ENCODE data around the gene SLC17A2. TPM values are rescaled to one million over a fixed set of nuclear protein-coding genes. Genes with fewer than 3 reads are reported as not detected.
"Not testable (repeated sequence)": the region's sequence is repeated elsewhere in the genome, so short reads cannot be mapped to it uniquely, and the experiment has no call there.

Gene SLC17A2
- total RNA-seq, 6 experiments from 2014 or later, result not detected

DNA sequence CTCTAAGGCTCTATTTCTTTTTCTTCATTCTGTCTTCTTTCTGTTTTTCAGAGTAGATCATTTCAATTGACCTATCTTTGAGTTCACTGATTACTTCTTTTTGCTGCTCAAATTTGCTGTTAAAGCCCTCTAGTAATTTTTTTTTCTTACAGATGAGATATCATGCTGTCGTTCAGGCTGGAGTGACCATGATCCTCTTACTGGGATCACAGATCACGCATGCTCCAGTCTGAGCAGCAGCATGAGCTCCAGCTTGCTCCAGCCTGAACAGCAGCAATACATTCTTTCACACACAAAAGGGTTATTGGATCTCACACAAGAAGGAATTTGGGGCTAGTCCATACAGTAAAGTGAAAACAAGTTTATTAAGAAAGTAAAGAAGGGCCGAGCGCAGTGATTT lies 19.8 kb upstream of the SLC17A2 start:
- H3K4me3 Mint-ChIP-seq, result no peak overlapping the region
- H3K27me3 Mint-ChIP-seq (ENCODE audit: insufficient read depth), result peaks cover 16% of the 10 kb centered on the region
- no peaks in the 10 kb centered on the region for H3K36me3 Mint-ChIP-seq (ENCODE audit: low read depth)
- TF ChIP-seq, protein P1, sequence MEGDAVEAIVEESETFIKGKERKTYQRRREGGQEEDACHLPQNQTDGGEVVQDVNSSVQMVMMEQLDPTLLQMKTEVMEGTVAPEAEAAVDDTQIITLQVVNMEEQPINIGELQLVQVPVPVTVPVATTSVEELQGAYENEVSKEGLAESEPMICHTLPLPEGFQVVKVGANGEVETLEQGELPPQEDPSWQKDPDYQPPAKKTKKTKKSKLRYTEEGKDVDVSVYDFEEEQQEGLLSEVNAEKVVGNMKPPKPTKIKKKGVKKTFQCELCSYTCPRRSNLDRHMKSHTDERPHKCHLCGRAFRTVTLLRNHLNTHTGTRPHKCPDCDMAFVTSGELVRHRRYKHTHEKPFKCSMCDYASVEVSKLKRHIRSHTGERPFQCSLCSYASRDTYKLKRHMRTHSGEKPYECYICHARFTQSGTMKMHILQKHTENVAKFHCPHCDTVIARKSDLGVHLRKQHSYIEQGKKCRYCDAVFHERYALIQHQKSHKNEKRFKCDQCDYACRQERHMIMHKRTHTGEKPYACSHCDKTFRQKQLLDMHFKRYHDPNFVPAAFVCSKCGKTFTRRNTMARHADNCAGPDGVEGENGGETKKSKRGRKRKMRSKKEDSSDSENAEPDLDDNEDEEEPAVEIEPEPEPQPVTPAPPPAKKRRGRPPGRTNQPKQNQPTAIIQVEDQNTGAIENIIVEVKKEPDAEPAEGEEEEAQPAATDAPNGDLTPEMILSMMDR (IDR thresholded peaks at IDR 0.05), result no peak
- DNase-seq, result no peak
- no peaks in the 10 kb centered on the region for H3K9me3 Mint-ChIP-seq
- no peaks in the 10 kb centered on the region; the same call in 1 of the 2 replicates for H3K4me1 Mint-ChIP-seq (ENCODE audit: low read depth)
- no peak overlapping the region for H3K27ac Mint-ChIP-seq

DNA sequence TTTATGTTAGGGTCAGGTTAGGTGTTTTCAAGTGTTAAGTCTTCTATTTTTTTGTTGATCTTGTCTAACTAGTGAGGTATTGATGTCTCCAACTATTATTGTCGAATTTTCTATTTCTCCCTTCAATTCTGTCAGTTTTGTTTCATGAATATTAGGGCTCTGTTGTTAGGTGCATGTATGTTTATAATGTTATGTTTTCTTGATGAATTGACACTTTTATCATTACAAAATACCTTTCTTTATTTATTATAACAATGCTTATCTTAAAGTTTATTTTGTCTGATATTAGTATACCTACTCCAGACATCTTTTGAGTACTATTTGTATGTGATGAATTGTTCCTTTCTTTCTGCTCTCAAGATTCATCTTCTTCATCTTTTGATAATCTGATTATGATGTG lies 19.2 kb upstream of the SLC17A2 start:
- no peak overlapping the region for H3K4me3 Mint-ChIP-seq
- peaks cover 15% of the 10 kb centered on the region for H3K27me3 Mint-ChIP-seq (ENCODE audit: insufficient read depth)
- H3K27ac Mint-ChIP-seq, result no peak overlapping the region
- no peaks in the 10 kb centered on the region for H3K9me3 Mint-ChIP-seq
- DNase-seq, result no peak
- H3K4me1 Mint-ChIP-seq (ENCODE audit: low read depth), result no peaks in the 10 kb centered on the region; the same call in 1 of the 2 replicates
- no peaks in the 10 kb centered on the region for H3K36me3 Mint-ChIP-seq (ENCODE audit: low read depth)
- TF ChIP-seq, protein P1 (IDR thresholded peaks at IDR 0.05), result no peak

DNA sequence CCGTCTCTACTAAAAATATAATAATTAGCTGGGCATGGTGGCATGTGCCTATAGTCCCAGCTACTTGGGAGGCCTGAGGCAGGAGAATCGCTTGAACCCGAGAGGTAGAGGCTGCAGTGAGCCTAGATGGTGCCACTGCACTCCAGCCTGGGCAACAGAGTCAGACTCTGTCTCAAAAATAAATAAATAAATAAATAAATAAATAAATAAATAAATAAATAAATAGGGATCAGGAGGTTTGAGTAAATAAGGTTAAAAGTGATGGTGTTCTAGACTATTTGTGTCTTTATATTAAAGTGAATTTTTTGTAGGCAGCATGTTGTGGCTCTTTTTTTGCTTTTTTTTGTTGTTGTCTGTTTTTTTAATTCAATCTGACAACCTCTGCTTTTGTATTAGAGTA lies 17.0 kb upstream of the SLC17A2 start:
- DNase-seq; H3K36me3 Mint-ChIP-seq (ENCODE audit: low read depth); H3K4me3 Mint-ChIP-seq; H3K9me3 Mint-ChIP-seq; H3K27me3 Mint-ChIP-seq (ENCODE audit: insufficient read depth); H3K4me1 Mint-ChIP-seq (ENCODE audit: low read depth); H3K27ac Mint-ChIP-seq: not testable (repeated sequence)

GRCh38 chr6:25946631-25947030 lies 16.1 kb upstream of the SLC17A2 start:
- no peak overlapping the region for H3K27ac Mint-ChIP-seq
- H3K27me3 Mint-ChIP-seq (ENCODE audit: insufficient read depth), result peaks cover 8% of the 10 kb centered on the region
- TF ChIP-seq, protein P1 (IDR thresholded peaks at IDR 0.05), result no peak

DNA sequence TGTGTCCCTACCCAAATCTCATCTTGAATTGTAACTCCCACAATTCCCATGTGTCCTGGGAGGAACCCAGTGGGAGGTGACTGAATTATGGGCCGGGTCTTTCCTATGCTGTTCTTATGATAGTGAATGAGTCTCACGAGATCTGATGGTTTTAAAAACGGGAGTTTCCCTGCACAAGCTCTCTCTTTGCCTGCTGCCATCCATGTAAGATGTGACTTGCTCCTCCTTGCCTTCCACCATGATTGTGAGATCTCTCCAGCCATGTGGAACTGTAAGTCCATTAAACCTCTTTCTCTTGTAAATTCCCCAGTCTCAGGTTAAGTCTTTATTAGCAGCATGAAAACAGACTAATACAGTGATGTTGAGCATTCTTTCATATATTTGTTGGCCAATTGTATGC lies 15.2 kb upstream of the SLC17A2 start:
- H3K27me3 Mint-ChIP-seq (ENCODE audit: insufficient read depth); H3K4me3 Mint-ChIP-seq; H3K27ac Mint-ChIP-seq; H3K9me3 Mint-ChIP-seq; DNase-seq; H3K36me3 Mint-ChIP-seq (ENCODE audit: low read depth); H3K4me1 Mint-ChIP-seq (ENCODE audit: low read depth): not testable (repeated sequence)

More at GRCh38 chr6:25946631-25947030, 16.1 kb upstream of the SLC17A2 start:
- no peak overlapping the region for H3K4me3 Mint-ChIP-seq
- no peaks in the 10 kb centered on the region for H3K9me3 Mint-ChIP-seq
- DNase-seq, result no peak
- no peaks in the 10 kb centered on the region; the same call in 1 of the 2 replicates for H3K4me1 Mint-ChIP-seq (ENCODE audit: low read depth)
- no peaks in the 10 kb centered on the region for H3K36me3 Mint-ChIP-seq (ENCODE audit: low read depth)

GRCh38 chr6:25944688-25945574 lies 14.4 kb upstream of the SLC17A2 start:
- DNase-seq, result no peak
- no peaks in the 10 kb centered on the region; the same call in 1 of the 2 replicates for H3K4me1 Mint-ChIP-seq (ENCODE audit: low read depth)
- TF ChIP-seq, protein P1 (IDR thresholded peaks at IDR 0.05), result no peak
- H3K9me3 Mint-ChIP-seq, result no peaks in the 10 kb centered on the region
- H3K27me3 Mint-ChIP-seq (ENCODE audit: insufficient read depth), result peaks cover 5% of the 10 kb centered on the region; the same call in 1 of the 2 replicates
- no peak overlapping the region for H3K4me3 Mint-ChIP-seq
- H3K36me3 Mint-ChIP-seq (ENCODE audit: low read depth), result no peaks in the 10 kb centered on the region
- H3K27ac Mint-ChIP-seq, result no peak overlapping the region
